Trophoblast cell (in vitro differentiated cells and primary cell): ENCODE results near the gene KCTD13.

Experiments
- DNase-seq, 2 donors: peaks; one replicate each; pipeline ENCODE4 v3.0.0-alpha.2; 2016
- H2AFZ ChIP-seq: 2 replicates; pipeline ENCODE4 v1.6.1; 2013; ENCODE audit warnings: low read length, moderate library complexity, mild to moderate bottlenecking; ENCODE audit not compliant: insufficient read depth, poor library complexity
- H2AK5ac ChIP-seq: 2 replicates; pipeline ENCODE4 v1.6.1; 2013; ENCODE audit warnings: mild to moderate bottlenecking, low read length
- H2BK120ac ChIP-seq: 2 replicates; pipeline ENCODE4 v1.6.1; 2013; ENCODE audit warnings: low read length, mild to moderate bottlenecking, moderate library complexity; ENCODE audit not compliant: insufficient read depth, poor library complexity
- H2BK12ac ChIP-seq: 2 replicates; pipeline ENCODE4 v1.6.1; 2013; ENCODE audit warnings: mild to moderate bottlenecking, low read length, moderate library complexity
- H2BK5ac ChIP-seq: 2 replicates; pipeline ENCODE4 v1.6.1; 2013; ENCODE audit warnings: low read length, low read depth, moderate library complexity, mild to moderate bottlenecking; ENCODE audit not compliant: poor library complexity
- H3K14ac ChIP-seq: 2 replicates; pipeline ENCODE4 v1.6.1; 2013; ENCODE audit warnings: mild to moderate bottlenecking, low read length
- H3K18ac ChIP-seq: 2 replicates; pipeline ENCODE4 v1.6.1; 2013; ENCODE audit warnings: mild to moderate bottlenecking, low read length
- H3K23ac ChIP-seq: 2 replicates; pipeline ENCODE4 v1.6.1; 2013; ENCODE audit warnings: low read length
- H3K27ac ChIP-seq: 2 replicates; pipeline ENCODE4 v1.5.1; 2013; ENCODE audit warnings: low read depth, mild to moderate bottlenecking, inconsistent platforms, low read length, moderate library complexity
- H3K27me3 ChIP-seq: 2 replicates; pipeline ENCODE4 v1.6.1; 2013; ENCODE audit warnings: inconsistent platforms, mild to moderate bottlenecking, low read length, moderate library complexity; ENCODE audit not compliant: insufficient read depth
- H3K36me3 ChIP-seq, 2 experiments: 1 replicate in 1 of 2; 2 replicates in 1 of 2; pipeline ENCODE4 v1.6.1; 2013; ENCODE audit warnings: low read length in 2 of 2, mild to moderate bottlenecking in 2 of 2, moderate library complexity in 1 of 2; ENCODE audit not compliant: insufficient read depth in 2 of 2, control insufficient read depth in 1 of 2
- H3K4ac ChIP-seq: 2 replicates; pipeline ENCODE4 v1.6.1; 2013; ENCODE audit warnings: low read depth, mild to moderate bottlenecking, low read length, moderate library complexity
- H3K4me1 ChIP-seq, 2 experiments: 1 replicate in 1 of 2; 2 replicates in 1 of 2; pipeline ENCODE4 v1.6.1; 2013; ENCODE audit warnings: low read length in 2 of 2, mild to moderate bottlenecking in 2 of 2, moderate library complexity in 1 of 2; ENCODE audit not compliant: insufficient read depth in 2 of 2, control insufficient read depth in 1 of 2
- H3K4me2 ChIP-seq: 2 replicates; pipeline ENCODE4 v1.6.1; 2013; ENCODE audit warnings: inconsistent platforms, mild to moderate bottlenecking, low read length, moderate library complexity
- H3K4me3 ChIP-seq: 2 replicates; pipeline ENCODE4 v1.5.1; 2013; ENCODE audit warnings: mild to moderate bottlenecking, low read depth, low read length, inconsistent platforms
- H3K79me1 ChIP-seq: one replicate; pipeline ENCODE4 v1.6.1; 2013; ENCODE audit warnings: low read length
- H3K79me2 ChIP-seq: 2 replicates; pipeline ENCODE4 v1.6.1; 2013; ENCODE audit warnings: low read length, mild to moderate bottlenecking; ENCODE audit not compliant: control insufficient read depth, insufficient read depth, poor library complexity
- H3K9ac ChIP-seq: 2 replicates; pipeline ENCODE4 v1.6.1; 2013; ENCODE audit warnings: mild to moderate bottlenecking, low read length
- H3K9me3 ChIP-seq: 2 replicates; pipeline ENCODE4 v1.6.1; 2013; ENCODE audit warnings: low read depth, mild to moderate bottlenecking, control low read depth, inconsistent platforms, low read length; ENCODE audit not compliant: insufficient read depth
- H4K12ac ChIP-seq: 2 replicates; pipeline ENCODE4 v1.6.1; 2013; ENCODE audit warnings: low read depth, mild to moderate bottlenecking, low read length, moderate library complexity
- H4K8ac ChIP-seq: 2 replicates; pipeline ENCODE4 v1.6.1; 2013; ENCODE audit warnings: low read depth, mild to moderate bottlenecking, low read length, moderate library complexity
- H4K91ac ChIP-seq: one replicate; pipeline ENCODE4 v1.6.1; 2013; ENCODE audit warnings: low read depth, mild to moderate bottlenecking, low read length, moderate library complexity
- WGBS: extraction: QIAGEN DNeasy Blood & Tissue Kit; methylation state at CpG from one replicate; pipeline ENCODE4 v1.1.7; 2013; ENCODE audit warnings: missing lambda C conversion rate; ENCODE audit not compliant: insufficient read length, insufficient coverage; ENCODE audit errors: extremely low coverage; 5-methylcytosine and 5-hydroxymethylcytosine counted together

The KCTD13 gene

DNA sequence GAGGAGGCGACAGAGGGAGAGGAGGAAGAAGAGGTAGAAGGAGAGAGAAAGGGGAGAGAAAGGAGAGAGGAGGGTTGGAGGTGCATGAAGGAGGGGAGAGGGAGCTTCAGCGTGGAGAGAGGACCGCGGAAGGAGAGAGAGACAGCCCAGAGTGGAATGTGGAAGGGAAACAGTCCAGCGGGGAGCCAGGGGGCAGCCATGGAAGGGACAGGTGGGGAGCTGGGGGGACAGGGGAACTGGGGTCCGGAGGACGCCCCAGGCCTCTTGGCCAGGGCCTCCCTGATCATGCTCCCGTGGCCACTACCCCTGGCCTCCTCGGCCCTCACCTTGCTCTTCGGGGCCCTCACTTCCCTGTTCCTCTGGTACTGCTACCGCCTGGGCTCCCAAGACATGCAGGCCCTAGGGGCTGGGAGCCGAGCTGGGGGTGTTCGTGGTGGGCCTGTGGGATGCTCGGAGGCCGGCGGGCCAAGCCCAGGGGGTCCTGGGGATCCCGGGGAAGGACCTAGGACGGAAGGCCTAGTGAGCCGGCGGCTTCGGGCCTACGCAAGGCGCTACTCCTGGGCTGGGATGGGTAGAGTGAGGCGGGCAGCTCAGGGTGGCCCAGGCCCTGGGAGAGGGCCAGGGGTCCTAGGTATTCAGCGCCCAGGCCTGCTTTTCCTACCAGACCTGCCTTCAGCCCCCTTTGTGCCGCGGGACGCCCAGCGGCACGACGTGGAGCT, 25.0 kb downstream of the KCTD13 start:
- no CpG with 5 or more reads among the region's 31 CpGs for WGBS
- Histone ChIP-seq H3K18ac (no peak overlapping the region), H3K4me1 (peaks cover 4 to 12% of the 10 kb centered on the region in 2 experiments), H2BK5ac (no peak overlapping the region), H4K12ac (no peak overlapping the region), H2BK120ac (no peak overlapping the region), H2AFZ (peak overlapping the region; percentile 42), H2AK5ac (no peak overlapping the region), H3K4me2 (peak overlapping the region; percentile 72), H3K14ac (no peak overlapping the region), H3K4me3 (no peak overlapping the region), H3K9me3 (no peaks in the 10 kb centered on the region), H4K91ac (no peak overlapping the region), H3K79me1 (peaks cover 2% of the 10 kb centered on the region), H3K27me3 (no peaks in the 10 kb centered on the region), H3K23ac (no peak overlapping the region), H3K36me3 (no peaks in the 10 kb centered on the region), H3K9ac (no peak overlapping the region), H2BK12ac (no peak overlapping the region), H3K27ac (no peak overlapping the region), H3K4ac (no peak overlapping the region), H3K79me2 (no peaks in the 10 kb centered on the region), H4K8ac (no peak overlapping the region)
- DNase-seq = no peak

- H3K79me2 ChIP-seq = no peaks in the 10 kb centered on the region
- H3K36me3 ChIP-seq = no peaks in the 10 kb centered on the region
- no peak within 1 kb of the TSS for H4K91ac ChIP-seq
- H3K4ac ChIP-seq = no peak within 1 kb of the TSS
- no peak within 1 kb of the TSS for H4K8ac ChIP-seq
- no peak within 1 kb of the TSS for H3K18ac ChIP-seq
- peaks cover 4 to 12% of the 10 kb centered on the region in 2 experiments for H3K4me1 ChIP-seq
- no peak within 1 kb of the TSS for H2BK12ac ChIP-seq
- H2BK120ac ChIP-seq = no peak within 1 kb of the TSS
- H3K4me3 ChIP-seq = peak within 1 kb of the TSS; percentile 77
- no peak within 1 kb of the TSS for H3K23ac ChIP-seq
- no peak within 1 kb of the TSS for H3K14ac ChIP-seq
- no peak within 1 kb of the TSS for H2AK5ac ChIP-seq
- H3K27ac ChIP-seq = no peak within 1 kb of the TSS
- DNase-seq = peak in 1 of 2 donors; percentile 69
- peaks cover 2% of the 10 kb centered on the region for H3K79me1 ChIP-seq
- no peak within 1 kb of the TSS for H3K9ac ChIP-seq
- H3K9me3 ChIP-seq = no peaks in the 10 kb centered on the region
- WGBS = no CpG with 5 or more reads among the region's 67 CpGs
- no peak within 1 kb of the TSS for H4K12ac ChIP-seq
- no peak within 1 kb of the TSS for H2BK5ac ChIP-seq
- H3K4me2 ChIP-seq = peak within 1 kb of the TSS; percentile 72
- H2AFZ ChIP-seq = peak within 1 kb of the TSS; percentile 42
- no peaks in the 10 kb centered on the region for H3K27me3 ChIP-seq
Observed at GRCh38 chr16:29900102-29900887, 25.7 kb downstream of the KCTD13 start, which contains the start of gene ASPHD1. TSS of gene ASPHD1 (plus strand) at chr16:29900488. CDS start at chr16:29900972, 484 bp downstream.

- no peaks in the 10 kb centered on the region for H3K27me3 ChIP-seq
- no peak within 1 kb of the TSS for H2BK5ac ChIP-seq
- peak within 1 kb of the TSS; percentile 43 for H4K8ac ChIP-seq
- no peak within 1 kb of the TSS for H3K27ac ChIP-seq
- peak; percentile 5 to 16 for DNase-seq
- H3K23ac ChIP-seq = no peak within 1 kb of the TSS
- H2BK12ac ChIP-seq = no peak within 1 kb of the TSS
- no peak within 1 kb of the TSS for H2AK5ac ChIP-seq
- no peak within 1 kb of the TSS for H2BK120ac ChIP-seq
- peak within 1 kb of the TSS; percentile 42 for H2AFZ ChIP-seq
- peaks cover 2% of the 10 kb centered on the region for H3K79me1 ChIP-seq
- H3K4me3 ChIP-seq = peak within 1 kb of the TSS; percentile 77
- H3K9ac ChIP-seq = peak within 1 kb of the TSS; percentile 70
- peaks cover 4 to 12% of the 10 kb centered on the region in 2 experiments for H3K4me1 ChIP-seq
- H3K79me2 ChIP-seq = no peaks in the 10 kb centered on the region
- no peak within 1 kb of the TSS for H3K18ac ChIP-seq
- H3K36me3 ChIP-seq = no peaks in the 10 kb centered on the region
- H4K12ac ChIP-seq = no peak within 1 kb of the TSS
- no peak within 1 kb of the TSS for H3K14ac ChIP-seq
- no peak within 1 kb of the TSS for H3K4ac ChIP-seq
- H3K4me2 ChIP-seq = peak within 1 kb of the TSS; percentile 72
- no CpG with 5 or more reads among the region's 29 CpGs for WGBS
- H3K9me3 ChIP-seq = no peaks in the 10 kb centered on the region
- H4K91ac ChIP-seq = no peak within 1 kb of the TSS
Observed at GRCh38 chr16:29899516-29900101, 26.4 kb downstream of the KCTD13 start, which contains the start of gene SEZ6L2. TSS of gene SEZ6L2 (minus strand) at chr16:29899550. CDS start at chr16:29899019, 531 bp downstream.

GRCh38 chr16:29898804-29899515, 27.1 kb downstream of the KCTD13 start:
- Histone ChIP-seq H3K9ac (peak overlapping the region; percentile 70), H2AK5ac (no peak overlapping the region), H3K4me2 (peak overlapping the region; percentile 59), H3K23ac (no peak overlapping the region), H3K27me3 (no peaks in the 10 kb centered on the region), H3K36me3 (no peaks in the 10 kb centered on the region), H3K79me1 (peaks cover 2% of the 10 kb centered on the region), H2BK5ac (no peak overlapping the region), H3K4me3 (peak overlapping the region; percentile 52), H3K9me3 (no peaks in the 10 kb centered on the region), H3K18ac (no peak overlapping the region), H3K79me2 (no peaks in the 10 kb centered on the region), H2BK120ac (no peak overlapping the region), H3K27ac (no peak overlapping the region), H2BK12ac (no peak overlapping the region), H4K91ac (no peak overlapping the region), H4K8ac (peak overlapping the region; percentile 43), H3K14ac (no peak overlapping the region), H3K4me1 (peaks cover 4 to 12% of the 10 kb centered on the region in 2 experiments), H4K12ac (no peak overlapping the region), H3K4ac (no peak overlapping the region), H2AFZ (no peak overlapping the region)
- no CpG with 5 or more reads among the region's 25 CpGs for WGBS
- no peak for DNase-seq
